HEK293T (cell line): Measurements from ENCODE around the gene ZXDC.

Experiments used
- CTCF ChIA-PET: fragments of 350-600 bp; formaldehyde crosslinking; extraction: SDS; loops from one replicate; lab custom pipeline; 2021; ENCODE audit warnings: antibody characterized with exemption, inconsistent platforms; lab: Yijun Ruan, JAX
- POLR2A ChIA-PET: fragments of 350-600 bp; formaldehyde crosslinking; extraction: SDS; loops from one replicate; lab custom pipeline; 2020; ENCODE audit warnings: antibody characterized with exemption, inconsistent platforms; lab: Yijun Ruan, JAX
- DNase-seq: peaks from one replicate; pipeline ENCODE4 v3.0.0; 2012; ENCODE audit warnings: mixed read lengths; ENCODE audit errors: extremely low spot score
- ARNT ChIP-seq: fragments of 450-650 bp; IDR thresholded peaks from 2 replicates; pipeline ENCODE4 v1.6.1; 2017; ENCODE audit warnings: mild to moderate bottlenecking
- BHLHE40 ChIP-seq: fragments of 450-650 bp; IDR thresholded peaks from 2 replicates; pipeline ENCODE4 v1.6.1; 2016; ENCODE audit warnings: mild to moderate bottlenecking, moderate library complexity, borderline replicate concordance
- CTBP1 ChIP-seq: fragments of 450-650 bp; IDR thresholded peaks from 2 replicates; pipeline ENCODE4 v1.6.1; 2016; ENCODE audit warnings: borderline replicate concordance
- ELF4 ChIP-seq: fragments of 450-650 bp; IDR thresholded peaks from 2 replicates; pipeline ENCODE4 v1.6.1; 2017; ENCODE audit warnings: antibody characterized with exemption
- FOXA1 ChIP-seq: fragments of 450-650 bp; IDR thresholded peaks from 2 replicates; pipeline ENCODE4 v1.6.1; 2016; ENCODE audit warnings: mild to moderate bottlenecking
- FOXK2 ChIP-seq: fragments of 450-650 bp; IDR thresholded peaks from 2 replicates; pipeline ENCODE4 v1.6.1; 2016; ENCODE audit warnings: mild to moderate bottlenecking
- FOXM1 ChIP-seq: fragments of 450-650 bp; IDR thresholded peaks from 2 replicates; pipeline ENCODE4 v1.6.1; 2017; ENCODE audit warnings: mild to moderate bottlenecking, borderline replicate concordance
- HDGF ChIP-seq: fragments of 450-650 bp; IDR thresholded peaks from 2 replicates; pipeline ENCODE4 v1.6.1; 2017; ENCODE audit warnings: antibody characterized with exemption, borderline replicate concordance
- L3MBTL2 ChIP-seq: fragments of 450-650 bp; conservative IDR thresholded peaks from 2 replicates; pipeline ENCODE4 v1.6.1; 2016; ENCODE audit warnings: mild to moderate bottlenecking
- LEF1 ChIP-seq: fragments of 450-650 bp; IDR thresholded peaks from 2 replicates; pipeline ENCODE4 v1.6.1; 2017; ENCODE audit warnings: mild to moderate bottlenecking, borderline replicate concordance
- NFRKB ChIP-seq: fragments of 450-650 bp; IDR thresholded peaks from 2 replicates; pipeline ENCODE4 v1.6.1; 2016; ENCODE audit warnings: mild to moderate bottlenecking, moderate library complexity
- PKNOX1 ChIP-seq: fragments of 450-650 bp; IDR thresholded peaks from 2 replicates; pipeline ENCODE4 v1.6.1; 2016
- SP1 ChIP-seq: fragments of 450-650 bp; IDR thresholded peaks from 2 replicates; pipeline ENCODE4 v1.6.1; 2017
- SUZ12 ChIP-seq: fragments of 450-650 bp; IDR thresholded peaks from 2 replicates; pipeline ENCODE4 v1.6.1; 2016; ENCODE audit warnings: mild to moderate bottlenecking
- TARDBP ChIP-seq: fragments of 450-650 bp; IDR thresholded peaks from 2 replicates; pipeline ENCODE4 v1.6.1; 2016
- ZNF384 ChIP-seq: fragments of 450-650 bp; IDR thresholded peaks from 2 replicates; pipeline ENCODE4 v1.6.1; 2016

The ZXDC gene

DNA sequence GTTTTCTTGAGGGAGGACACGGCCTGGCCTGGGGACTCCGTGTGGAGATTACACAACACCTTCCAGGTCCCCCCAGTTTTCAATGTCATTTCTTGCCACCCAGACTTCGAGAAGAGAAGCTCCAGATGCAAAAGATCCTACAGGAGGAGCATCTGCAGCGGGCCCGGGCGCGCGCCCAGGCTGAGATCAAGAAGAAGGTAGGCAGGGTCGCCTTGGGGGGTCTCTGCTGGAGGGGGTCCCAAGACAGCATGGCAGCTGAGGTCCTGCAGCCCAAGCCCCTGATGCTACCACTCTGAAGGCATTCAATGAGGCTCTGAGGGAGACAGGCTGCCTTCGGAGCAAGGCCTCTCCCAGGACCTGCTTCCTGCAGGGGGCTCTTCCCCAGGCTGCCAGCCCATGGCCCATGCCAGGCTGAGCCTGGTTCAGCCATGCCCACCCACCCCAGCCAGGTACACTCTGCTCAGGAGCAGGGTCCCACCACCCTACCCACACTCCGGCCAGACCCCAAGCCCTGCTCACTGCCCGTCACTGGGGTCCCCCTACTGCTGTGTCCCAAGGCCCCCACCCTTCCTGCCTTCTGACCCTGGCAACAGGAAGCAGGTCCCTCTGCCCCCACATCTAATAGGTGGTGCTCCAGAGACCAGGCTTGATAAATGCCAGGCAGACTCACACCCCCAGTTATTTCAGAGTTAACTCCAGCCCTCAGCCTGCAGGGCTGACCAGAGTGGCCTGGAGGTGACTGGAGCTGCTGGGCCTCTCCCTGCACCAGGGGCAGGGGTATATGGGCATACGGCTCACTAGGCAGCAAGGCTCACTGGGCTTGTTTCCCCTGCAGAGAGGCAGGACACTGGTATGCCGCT, 40.0 kb downstream of the ZXDC start:
- no peak for TF ChIP-seq BHLHE40
- TF ChIP-seq FOXK2: no peak
- TF ChIP-seq HDGF: no peak
- no peak for TF ChIP-seq LEF1
- no peak for TF ChIP-seq ARNT
- no peak for TF ChIP-seq SP1
- TF ChIP-seq FOXA1: no peak
- TF ChIP-seq ELF4: no peak
- no peak for TF ChIP-seq ZNF384
- no peak for TF ChIP-seq SUZ12
- no peak for TF ChIP-seq TARDBP
- TF ChIP-seq FOXM1: no peak

GRCh38 chr3:126434931-126435411, 40.7 kb downstream of the ZXDC start:
- CTCF ChIA-PET: no interaction called here
- POLR2A ChIA-PET: no interaction called here
- TF ChIP-seq ELF4 (no peak), ARNT (no peak), LEF1 (no peak), BHLHE40 (no peak), HDGF (no peak), TARDBP (no peak)
- DNase-seq: no peak

More for the DNA sequence above, 40.0 kb downstream of the ZXDC start:
- no peak for DNase-seq
- POLR2A ChIA-PET: no interaction called here
- CTCF ChIA-PET: interaction anchor here (0.6 kb wide), 1 partner anchor 296 kb away, joined by 3 read pairs; no protein-coding TSS in a partner anchor

DNA sequence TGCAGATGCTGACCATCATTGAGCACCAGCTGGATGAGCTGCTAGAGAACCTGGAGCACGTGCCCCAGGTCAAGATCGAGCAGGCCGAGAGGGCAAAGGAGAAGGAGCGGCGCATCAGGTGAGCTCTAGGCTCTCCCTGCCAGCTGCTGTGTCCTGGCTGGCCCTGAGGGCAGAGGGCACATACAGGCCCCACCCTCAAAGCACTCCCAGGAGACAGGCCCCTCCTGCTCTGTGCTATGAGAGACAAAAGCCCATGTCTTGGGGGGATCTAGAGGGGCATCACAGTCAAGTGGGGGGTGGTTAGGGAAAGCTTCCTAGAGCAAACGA, 41.5 kb downstream of the ZXDC start:
- POLR2A ChIA-PET: no interaction called here
- CTCF ChIA-PET: no interaction called here
- no peak for TF ChIP-seq L3MBTL2
- no peak for TF ChIP-seq ZNF384
- TF ChIP-seq NFRKB: no peak
- no peak for TF ChIP-seq ARNT
- TF ChIP-seq BHLHE40: no peak
- no peak for TF ChIP-seq FOXM1
- TF ChIP-seq ELF4: no peak
- no peak for TF ChIP-seq SUZ12
- TF ChIP-seq LEF1: no peak
- TF ChIP-seq HDGF: no peak
- no peak for TF ChIP-seq PKNOX1
- no peak for TF ChIP-seq FOXK2
- TF ChIP-seq CTBP1: no peak
- DNase-seq: no peak

DNA sequence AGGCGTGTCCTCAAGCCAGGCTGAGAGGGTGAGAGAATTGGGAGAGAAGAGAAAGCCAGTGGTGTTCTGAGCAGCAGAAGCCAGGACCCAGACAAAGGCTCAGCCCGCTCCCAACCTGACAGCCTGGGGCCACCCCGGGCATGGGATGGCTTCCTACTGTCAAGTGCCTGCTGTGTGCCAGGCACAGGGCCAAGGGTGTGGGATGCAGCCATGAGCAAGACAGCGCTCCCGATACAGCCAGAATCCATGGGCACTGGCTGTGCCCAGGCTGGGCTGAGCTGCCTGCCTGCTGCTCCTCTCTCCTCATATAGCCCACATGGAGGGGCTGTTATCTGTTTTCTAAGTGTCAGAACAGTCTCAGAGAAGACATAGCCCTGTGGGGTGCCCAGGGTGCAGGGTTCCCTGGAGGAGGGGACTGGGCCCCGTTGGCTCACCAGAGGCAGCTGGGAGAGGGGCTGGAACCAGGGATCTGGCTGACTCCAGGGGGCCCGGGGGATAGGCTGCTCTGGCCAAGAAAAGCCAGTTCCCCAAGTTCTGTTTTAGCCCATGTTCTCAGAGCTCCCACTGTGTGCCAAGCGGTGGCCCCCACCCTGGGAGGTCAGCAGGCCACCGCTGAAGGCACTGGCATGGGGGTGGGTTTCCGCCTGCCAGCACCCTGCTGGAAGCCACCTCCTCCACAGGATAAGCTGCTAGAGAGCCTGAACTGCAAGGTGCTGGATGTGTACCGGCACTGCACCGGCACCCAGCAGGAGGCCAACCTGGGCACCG, 42.0 kb downstream of the ZXDC start:
- TF ChIP-seq FOXA1 (no peak), NFRKB (no peak), ARNT (no peak), PKNOX1 (no peak), SUZ12 (no peak), TARDBP (no peak), HDGF (no peak), L3MBTL2 (no peak), SP1 (no peak), ZNF384 (no peak), ELF4 (no peak), BHLHE40 (no peak), FOXK2 (no peak), CTBP1 (no peak), LEF1 (no peak), FOXM1 (no peak)
- ChIA-PET POLR2A (no interaction called here), CTCF (no interaction called here)
- no peak for DNase-seq

DNA sequence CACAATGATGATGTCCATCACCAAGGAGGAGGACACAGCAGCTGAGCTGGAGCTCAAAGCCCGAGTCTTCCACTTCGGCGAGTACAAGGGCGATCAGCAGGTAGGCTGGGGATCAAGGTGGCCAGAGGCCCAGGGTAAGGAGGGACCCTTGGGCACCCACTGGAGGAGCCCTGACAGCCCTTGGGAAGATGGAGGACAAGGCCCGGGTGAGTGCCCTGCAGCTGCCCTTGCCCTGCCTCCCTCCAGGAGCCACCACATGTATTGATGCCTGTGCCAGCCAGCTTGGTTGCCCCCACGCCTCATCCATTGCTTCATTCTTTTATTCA, 42.6 kb downstream of the ZXDC start:
- ChIA-PET CTCF (no interaction called here), POLR2A (no interaction called here)
- TF ChIP-seq SP1 (no peak), PKNOX1 (no peak), TARDBP (no peak), LEF1 (no peak), BHLHE40 (no peak), ARNT (no peak), CTBP1 (no peak), FOXA1 (no peak), ELF4 (no peak), FOXM1 (no peak), NFRKB (no peak)
- no peak for DNase-seq
